ENCODE measurements around the gene MZB1.

- TF ChIP-seq, protein P1, sequence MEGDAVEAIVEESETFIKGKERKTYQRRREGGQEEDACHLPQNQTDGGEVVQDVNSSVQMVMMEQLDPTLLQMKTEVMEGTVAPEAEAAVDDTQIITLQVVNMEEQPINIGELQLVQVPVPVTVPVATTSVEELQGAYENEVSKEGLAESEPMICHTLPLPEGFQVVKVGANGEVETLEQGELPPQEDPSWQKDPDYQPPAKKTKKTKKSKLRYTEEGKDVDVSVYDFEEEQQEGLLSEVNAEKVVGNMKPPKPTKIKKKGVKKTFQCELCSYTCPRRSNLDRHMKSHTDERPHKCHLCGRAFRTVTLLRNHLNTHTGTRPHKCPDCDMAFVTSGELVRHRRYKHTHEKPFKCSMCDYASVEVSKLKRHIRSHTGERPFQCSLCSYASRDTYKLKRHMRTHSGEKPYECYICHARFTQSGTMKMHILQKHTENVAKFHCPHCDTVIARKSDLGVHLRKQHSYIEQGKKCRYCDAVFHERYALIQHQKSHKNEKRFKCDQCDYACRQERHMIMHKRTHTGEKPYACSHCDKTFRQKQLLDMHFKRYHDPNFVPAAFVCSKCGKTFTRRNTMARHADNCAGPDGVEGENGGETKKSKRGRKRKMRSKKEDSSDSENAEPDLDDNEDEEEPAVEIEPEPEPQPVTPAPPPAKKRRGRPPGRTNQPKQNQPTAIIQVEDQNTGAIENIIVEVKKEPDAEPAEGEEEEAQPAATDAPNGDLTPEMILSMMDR (conservative IDR thresholded peaks at IDR 0.05): no peak
- no peak for TF ChIP-seq ZFX (IDR thresholded peaks at IDR 0.05)
Measured at GRCh38 chr5:139374909-139375308, 14.8 kb downstream of the MZB1 start.

Data from C4-2B (cell line).